Body of pancreas (tissue), 4 donors: ENCODE measurements around the gene CETN1.

Source experiments
- POLR2A ChIP-seq, 3 donors: fragments of 450-650 bp; IDR thresholded peaks; one replicate each; pipeline ENCODE4 v1.6.1; 2016; ENCODE audit warnings: antibody characterized with exemption in 3 of 3, mild to moderate bottlenecking in 2 of 3
- TF ChIP-seq, protein P1 (sequence below), 7 experiments: fragments of 450-650 bp in 4 of 7; fragments of 200-600 bp in 3 of 7; sonication (generic) in 3 of 7; IDR thresholded peaks; one replicate each; pipeline ENCODE4 v1.5.1; 2016 to 2019; ENCODE audit warnings: antibody characterized with exemption in 7 of 7

GRCh38 chr18:618618-619017, 38.4 kb downstream of the CETN1 start:
- TF ChIP-seq, protein P1, sequence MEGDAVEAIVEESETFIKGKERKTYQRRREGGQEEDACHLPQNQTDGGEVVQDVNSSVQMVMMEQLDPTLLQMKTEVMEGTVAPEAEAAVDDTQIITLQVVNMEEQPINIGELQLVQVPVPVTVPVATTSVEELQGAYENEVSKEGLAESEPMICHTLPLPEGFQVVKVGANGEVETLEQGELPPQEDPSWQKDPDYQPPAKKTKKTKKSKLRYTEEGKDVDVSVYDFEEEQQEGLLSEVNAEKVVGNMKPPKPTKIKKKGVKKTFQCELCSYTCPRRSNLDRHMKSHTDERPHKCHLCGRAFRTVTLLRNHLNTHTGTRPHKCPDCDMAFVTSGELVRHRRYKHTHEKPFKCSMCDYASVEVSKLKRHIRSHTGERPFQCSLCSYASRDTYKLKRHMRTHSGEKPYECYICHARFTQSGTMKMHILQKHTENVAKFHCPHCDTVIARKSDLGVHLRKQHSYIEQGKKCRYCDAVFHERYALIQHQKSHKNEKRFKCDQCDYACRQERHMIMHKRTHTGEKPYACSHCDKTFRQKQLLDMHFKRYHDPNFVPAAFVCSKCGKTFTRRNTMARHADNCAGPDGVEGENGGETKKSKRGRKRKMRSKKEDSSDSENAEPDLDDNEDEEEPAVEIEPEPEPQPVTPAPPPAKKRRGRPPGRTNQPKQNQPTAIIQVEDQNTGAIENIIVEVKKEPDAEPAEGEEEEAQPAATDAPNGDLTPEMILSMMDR (IDR thresholded peaks at IDR 0.05): no peak
- TF ChIP-seq POLR2A (IDR thresholded peaks at IDR 0.05): no peak
